Measurements from ENCODE around the gene BCAT1. TPM values are rescaled to one million over a fixed set of nuclear protein-coding genes. Genes with fewer than 3 reads are reported as not detected.

Gene BCAT1
- total RNA-seq, 1 experiment from 2014 or later, result 107 TPM

GRCh38 chr12:24776861-24777260, 172.0 kb downstream of the BCAT1 start:
- no peaks in the 10 kb centered on the region for H3K27me3 ChIP-seq (replicated peaks)
- DNase-seq (ENCODE audit: low read depth in 1 of 2, low spot score in 2 of 2), result no peak
- no peaks in the 10 kb centered on the region for H3K9me3 ChIP-seq (replicated peaks)
- H3K36me3 ChIP-seq, result no peaks in the 10 kb centered on the region
- H3K27ac ChIP-seq, result no peak overlapping the region
- H3K4me1 ChIP-seq (replicated peaks), result peaks cover 49% of the 10 kb centered on the region
- H3K4me3 ChIP-seq, result no peak overlapping the region

GRCh38 chr12:24775073-24775472, 173.8 kb downstream of the BCAT1 start:
- Histone ChIP-seq H3K4me1 (replicated peaks) (peaks cover 57% of the 10 kb centered on the region), H3K27ac (no peak overlapping the region), H3K27me3 (replicated peaks) (no peaks in the 10 kb centered on the region), H3K4me3 (no peak overlapping the region), H3K9me3 (replicated peaks) (no peaks in the 10 kb centered on the region), H3K36me3 (no peaks in the 10 kb centered on the region)
- no peak for DNase-seq (ENCODE audit: low read depth in 1 of 2, low spot score in 2 of 2)

- DNase-seq (ENCODE audit: low read depth in 1 of 2, low spot score in 2 of 2), result peak; percentile 48 to 67
- Histone ChIP-seq H3K4me1 (replicated peaks) (peaks cover 57% of the 10 kb centered on the region), H3K9me3 (replicated peaks) (no peaks in the 10 kb centered on the region), H3K4me3 (no peak overlapping the region), H3K27ac (peak overlapping the region; percentile 80), H3K36me3 (no peaks in the 10 kb centered on the region), H3K27me3 (replicated peaks) (no peaks in the 10 kb centered on the region)
These were observed 174.9 kb downstream of the BCAT1 start for GRCh38 chr12:24773996-24774395.

GRCh38 chr12:24772813-24773212, 176.1 kb downstream of the BCAT1 start:
- Histone ChIP-seq H3K27ac (peak overlapping the region; percentile 80; the same call in 1 of the 2 replicates), H3K36me3 (no peaks in the 10 kb centered on the region), H3K9me3 (replicated peaks) (no peaks in the 10 kb centered on the region), H3K4me1 (replicated peaks) (peaks cover 46% of the 10 kb centered on the region), H3K27me3 (replicated peaks) (no peaks in the 10 kb centered on the region), H3K4me3 (no peak overlapping the region)
- DNase-seq (ENCODE audit: low read depth in 1 of 2, low spot score in 2 of 2), result no peak

- Histone ChIP-seq H3K27ac (no peak overlapping the region), H3K36me3 (no peaks in the 10 kb centered on the region), H3K27me3 (replicated peaks) (no peaks in the 10 kb centered on the region), H3K4me1 (replicated peaks) (peaks cover 38% of the 10 kb centered on the region), H3K4me3 (no peak overlapping the region), H3K9me3 (replicated peaks) (0 out of 2 replicates have a peak, but pooled peaks cover 5% of the 10 kb centered on the region)
- DNase-seq (ENCODE audit: low read depth in 1 of 2, low spot score in 2 of 2), result peak in 1 of 2 experiments; percentile 41
These were observed 178.1 kb downstream of the BCAT1 start for GRCh38 chr12:24770821-24771220.

- Histone ChIP-seq H3K36me3 (no peaks in the 10 kb centered on the region), H3K27ac (no peak overlapping the region), H3K4me1 (replicated peaks) (peaks cover 38% of the 10 kb centered on the region), H3K9me3 (replicated peaks) (0 out of 2 replicates have a peak, but pooled peaks cover 5% of the 10 kb centered on the region), H3K27me3 (replicated peaks) (no peaks in the 10 kb centered on the region), H3K4me3 (no peak overlapping the region)
- no peak for DNase-seq (ENCODE audit: low read depth in 1 of 2, low spot score in 2 of 2)
These were observed 178.6 kb downstream of the BCAT1 start for GRCh38 chr12:24770334-24770733.

GRCh38 chr12:24769682-24770081, 179.2 kb downstream of the BCAT1 start:
- Histone ChIP-seq H3K27me3 (replicated peaks) (no peaks in the 10 kb centered on the region), H3K36me3 (no peaks in the 10 kb centered on the region), H3K4me3 (no peak overlapping the region), H3K27ac (no peak overlapping the region), H3K4me1 (replicated peaks) (peaks cover 36% of the 10 kb centered on the region), H3K9me3 (replicated peaks) (0 out of 2 replicates have a peak, but pooled peaks cover 5% of the 10 kb centered on the region)
- no peak for DNase-seq (ENCODE audit: low read depth in 1 of 2, low spot score in 2 of 2)

GRCh38 chr12:24768415-24768814, 180.5 kb downstream of the BCAT1 start:
- 0 out of 2 replicates have a peak, but pooled peaks cover 5% of the 10 kb centered on the region for H3K9me3 ChIP-seq (replicated peaks)
- H3K4me3 ChIP-seq, result no peak overlapping the region
- no peak for DNase-seq (ENCODE audit: low read depth in 1 of 2, low spot score in 2 of 2)
- peaks cover 23% of the 10 kb centered on the region for H3K4me1 ChIP-seq (replicated peaks)
- H3K27ac ChIP-seq, result no peak overlapping the region
- no peaks in the 10 kb centered on the region for H3K27me3 ChIP-seq (replicated peaks)
- H3K36me3 ChIP-seq, result no peaks in the 10 kb centered on the region

- Histone ChIP-seq H3K27me3 (replicated peaks) (no peaks in the 10 kb centered on the region), H3K4me1 (replicated peaks) (peaks cover 18% of the 10 kb centered on the region), H3K27ac (no peak overlapping the region), H3K36me3 (no peaks in the 10 kb centered on the region), H3K9me3 (replicated peaks) (0 out of 2 replicates have a peak, but pooled peaks cover 5% of the 10 kb centered on the region), H3K4me3 (no peak overlapping the region)
- DNase-seq (ENCODE audit: low read depth in 1 of 2, low spot score in 2 of 2), result no peak
These were observed 181.9 kb downstream of the BCAT1 start for GRCh38 chr12:24767016-24767415.

GRCh38 chr12:24764712-24765111, 184.2 kb downstream of the BCAT1 start:
- Histone ChIP-seq H3K9me3 (replicated peaks) (0 out of 2 replicates have a peak, but pooled peaks cover 5% of the 10 kb centered on the region), H3K36me3 (no peaks in the 10 kb centered on the region), H3K4me1 (replicated peaks) (peaks cover 17% of the 10 kb centered on the region), H3K27me3 (replicated peaks) (no peaks in the 10 kb centered on the region), H3K27ac (no peak overlapping the region), H3K4me3 (no peak overlapping the region)
- no peak for DNase-seq (ENCODE audit: low read depth in 1 of 2, low spot score in 2 of 2)

GRCh38 chr12:24760606-24761378, 188.1 kb downstream of the BCAT1 start:
- Histone ChIP-seq H3K4me3 (no peak overlapping the region), H3K36me3 (no peaks in the 10 kb centered on the region), H3K9me3 (replicated peaks) (no peaks in the 10 kb centered on the region), H3K4me1 (replicated peaks) (peaks cover 39% of the 10 kb centered on the region), H3K27me3 (replicated peaks) (no peaks in the 10 kb centered on the region), H3K27ac (peak overlapping the region; percentile 3; the same call in 1 of the 2 replicates)
- no peak for DNase-seq (ENCODE audit: low read depth in 1 of 2, low spot score in 2 of 2)

GRCh38 chr12:24760162-24760561, 188.7 kb downstream of the BCAT1 start:
- H3K27me3 ChIP-seq (replicated peaks), result no peaks in the 10 kb centered on the region
- no peak overlapping the region for H3K4me3 ChIP-seq
- H3K36me3 ChIP-seq, result no peaks in the 10 kb centered on the region
- H3K4me1 ChIP-seq (replicated peaks), result peaks cover 45% of the 10 kb centered on the region
- no peak for DNase-seq (ENCODE audit: low read depth in 1 of 2, low spot score in 2 of 2)
- peak overlapping the region; percentile 3; the same call in 1 of the 2 replicates for H3K27ac ChIP-seq
- H3K9me3 ChIP-seq (replicated peaks), result no peaks in the 10 kb centered on the region
